Brain pericyte (primary cell): ENCODE data around the gene SLC6A20.

Experiments used
- DNase-seq: peaks from one replicate; pipeline ENCODE4 v3.0.0-alpha.2; 2012; ENCODE audit warnings: low read depth, low spot score

Gene SLC6A20

GRCh38 chr3:45795882-45796765 is at the start of gene SLC6A20:
Gene SLC6A20, minus strand, starts transcription at chr3:45796536. Its CDS starts 117 bp downstream, at chr3:45796419.
- no peak for DNase-seq

GRCh38 chr3:45844616-45845015 is 48.3 kb upstream of the SLC6A20 start:
- no peak for DNase-seq

- DNase-seq: no peak
Observed at GRCh38 chr3:45842851-45843625, 46.7 kb upstream of the SLC6A20 start.

GRCh38 chr3:45841757-45842491 is 45.6 kb upstream of the SLC6A20 start, which contains the start of gene LZTFL1:
Gene LZTFL1, minus strand, starts transcription at chr3:45842119. Its CDS starts 128 bp downstream, at chr3:45841991.
- peak; percentile 90 for DNase-seq

GRCh38 chr3:45841420-45841756 is 45.1 kb upstream of the SLC6A20 start:
- DNase-seq: no peak

GRCh38 chr3:45838466-45838865 is 42.1 kb upstream of the SLC6A20 start:
- no peak for DNase-seq

- no peak for DNase-seq
Observed at GRCh38 chr3:45832699-45833098, 36.4 kb upstream of the SLC6A20 start.

- no peak for DNase-seq
Observed at GRCh38 chr3:45830121-45830520, 33.8 kb upstream of the SLC6A20 start.

- no peak for DNase-seq
Observed at GRCh38 chr3:45826908-45827307, 30.6 kb upstream of the SLC6A20 start.

- no peak for DNase-seq
Observed at GRCh38 chr3:45826321-45826720, 30.0 kb upstream of the SLC6A20 start.

- DNase-seq: no peak
Observed at GRCh38 chr3:45821127-45821526, 24.8 kb upstream of the SLC6A20 start.

- no peak for DNase-seq
Observed at GRCh38 chr3:45819543-45819942, 23.2 kb upstream of the SLC6A20 start.

- peak; percentile 25 for DNase-seq
Observed at GRCh38 chr3:45817831-45818522, 21.6 kb upstream of the SLC6A20 start.

GRCh38 chr3:45816544-45816943 is 20.2 kb upstream of the SLC6A20 start:
- DNase-seq: no peak

- no peak for DNase-seq
Observed at GRCh38 chr3:45814322-45814721, 18.0 kb upstream of the SLC6A20 start.

- no peak for DNase-seq
Observed at GRCh38 chr3:45807681-45808540, 11.6 kb upstream of the SLC6A20 start.

- DNase-seq: no peak
Observed at GRCh38 chr3:45807133-45807532, 10.8 kb upstream of the SLC6A20 start.

- no peak for DNase-seq
Observed at GRCh38 chr3:45806072-45806471, 9.7 kb upstream of the SLC6A20 start.

GRCh38 chr3:45803252-45803935 is 7.1 kb upstream of the SLC6A20 start:
- no peak for DNase-seq

- DNase-seq: no peak
Observed at GRCh38 chr3:45802146-45802545, 5.8 kb upstream of the SLC6A20 start.
